OCI-LY7 (cell line): ENCODE data around the gene FAM170B. TPM values are rescaled to one million over a fixed set of nuclear protein-coding genes. Genes with fewer than 3 reads are reported as not detected.

Source experiments
- BruUV-seq: library from RNA; stranded (reverse); fragments of 400-500 nt; replicated peaks from 2 replicates; lab custom pipeline; 2021; lab: Mats Ljungman, UMichigan
- CTCF ChIA-PET: fragments of 300-600 bp; sonication (Branson Sonifier 250); formaldehyde crosslinking; loops from one replicate; lab custom pipeline; 2022; ENCODE audit warnings: antibody characterized with exemption; ENCODE audit not compliant: unreplicated experiment; lab: Charles Lee
- POLR2A ChIA-PET: fragments of 300-600 bp; sonication (Branson Sonifier 250); formaldehyde crosslinking; loops from one replicate; lab custom pipeline; 2022; ENCODE audit warnings: antibody characterized with exemption; lab: Charles Lee
- DNase-seq: peaks from one replicate; pipeline ENCODE4 v3.0.0-alpha.2; 2015; ENCODE audit warnings: low spot score
- H2AFZ ChIP-seq: fragments of 200-600 bp; sonication (generic), shearing (Covaris generic); 2 replicates; pipeline ENCODE4 v1.6.1; 2014; ENCODE audit warnings: mild to moderate bottlenecking, antibody characterized with exemption, low read length, moderate library complexity
- H3K27ac ChIP-seq: fragments of 200-600 bp; sonication (generic); 2 replicates; pipeline ENCODE4 v1.5.1; 2014; ENCODE audit warnings: mixed run types, low read depth, mild to moderate bottlenecking, moderate library complexity, low read length, inconsistent platforms; ENCODE audit not compliant: poor library complexity, severe bottlenecking
- H3K36me3 ChIP-seq: fragments of 200-600 bp; sonication (generic); 2 replicates; pipeline ENCODE4 v1.6.1; 2014; ENCODE audit warnings: mild to moderate bottlenecking, antibody characterized with exemption, low read length, moderate library complexity, mixed read lengths; ENCODE audit not compliant: insufficient read depth
- H3K4me1 ChIP-seq: fragments of 200-600 bp; sonication (generic); 2 replicates; pipeline ENCODE4 v1.5.1; 2014; ENCODE audit warnings: mild to moderate bottlenecking, low read length; ENCODE audit not compliant: insufficient read depth, poor library complexity, severe bottlenecking
- H3K4me2 ChIP-seq: fragments of 200-600 bp; sonication (generic); 2 replicates; pipeline ENCODE4 v1.6.1; 2014; ENCODE audit warnings: mild to moderate bottlenecking, low read length
- H3K4me3 ChIP-seq: fragments of 200-600 bp; sonication (generic); 2 replicates; pipeline ENCODE4 v1.5.1; 2014; ENCODE audit warnings: mild to moderate bottlenecking, low read depth, low read length; ENCODE audit not compliant: poor library complexity, severe bottlenecking
- H3K79me2 ChIP-seq: fragments of 200-600 bp; sonication (generic); 2 replicates; pipeline ENCODE4 v1.6.1; 2016; ENCODE audit warnings: low read depth, mild to moderate bottlenecking, low read length, moderate library complexity, mixed read lengths; ENCODE audit not compliant: insufficient read depth
- H3K9me2 ChIP-seq: fragments of 200-600 bp; sonication (generic); 2 replicates; pipeline ENCODE4 v1.6.1; 2016; ENCODE audit warnings: mild to moderate bottlenecking, low read length, mixed read lengths; ENCODE audit not compliant: insufficient read depth
- H3K9me3 ChIP-seq: fragments of 200-600 bp; sonication (generic); 2 replicates; pipeline ENCODE4 v1.6.1; 2014; ENCODE audit warnings: mild to moderate bottlenecking, mixed run types, low read length, mixed read lengths
- H4K20me1 ChIP-seq: fragments of 200-600 bp; sonication (generic); 2 replicates; pipeline ENCODE4 v1.6.1; 2014; ENCODE audit warnings: mild to moderate bottlenecking, antibody characterized with exemption, low read length, moderate library complexity, mixed read lengths; ENCODE audit not compliant: insufficient read depth
- CTCF ChIP-seq: fragments of 200-600 bp; sonication (generic); conservative IDR thresholded peaks from 2 replicates; pipeline ENCODE4 v1.5.1; 2014; ENCODE audit warnings: mild to moderate bottlenecking, antibody characterized with exemption, low read length, moderate library complexity, mixed read lengths
- EZH2phosphoT487 ChIP-seq: fragments of 200-600 bp; sonication (generic); IDR thresholded peaks from 2 replicates; pipeline ENCODE4 v1.6.1; 2018; ENCODE audit warnings: low read depth, borderline replicate concordance, mild to moderate bottlenecking, mixed run types, antibody characterized with exemption, low read length, moderate library complexity, mixed read lengths
- intact Hi-C: fragments of 100-400 bp; cut with micrococcal nuclease; formaldehyde crosslinking; loops from one replicate; pipeline ENCODE4 v1.10.0; 2022; ENCODE audit not compliant: unreplicated experiment
- total RNA-seq, 2 experiments: library from RNA; depleted of rRNA in 1 of 2; stranded (reverse); fragments of >200 nt in 1 of 2; shearing (Covaris generic) in 1 of 2; gene quantifications; 2 replicates each; pipeline ENCODE4 v1.2.3, GENCODE V29; 2014 to 2022

Gene FAM170B
- total RNA-seq, 2 experiments from 2014 or later = 0.23 to 0.38 TPM

GRCh38 chr10:49112098-49112497 is 21.7 kb downstream of the FAM170B start:
- no peak overlapping the region for H3K4me2 ChIP-seq
- no peaks in the 10 kb centered on the region for H3K9me3 ChIP-seq
- H3K4me1 ChIP-seq = peaks cover 4% of the 10 kb centered on the region
- no peak overlapping the region for H3K27ac ChIP-seq
- ChIA-PET CTCF (no interaction called here), POLR2A (interaction anchor here (1.2 to 2.7 kb wide), 2 partner anchors 8 to 10 kb away, joined by 5 to 9 read pairs; no protein-coding TSS in a partner anchor)
- H3K9me2 ChIP-seq = no peaks in the 10 kb centered on the region
- H3K4me3 ChIP-seq = no peak overlapping the region
- no peaks in the 10 kb centered on the region for H3K36me3 ChIP-seq
- BruUV-seq = no TSS peak
- no peaks in the 10 kb centered on the region for H4K20me1 ChIP-seq
- H2AFZ ChIP-seq = no peak overlapping the region
- TF ChIP-seq CTCF = no peak
- intact Hi-C loops = no loop called here
- no peak for DNase-seq
- no peaks in the 10 kb centered on the region for H3K79me2 ChIP-seq

GRCh38 chr10:49111320-49111698 is 22.5 kb downstream of the FAM170B start:
- Histone ChIP-seq H3K4me2 (no peak overlapping the region), H3K4me1 (peaks cover 4% of the 10 kb centered on the region), H3K79me2 (no peaks in the 10 kb centered on the region), H3K27ac (no peak overlapping the region), H3K9me3 (no peaks in the 10 kb centered on the region), H3K4me3 (no peak overlapping the region), H3K9me2 (no peaks in the 10 kb centered on the region), H2AFZ (no peak overlapping the region), H4K20me1 (no peaks in the 10 kb centered on the region), H3K36me3 (no peaks in the 10 kb centered on the region)
- TF ChIP-seq EZH2phosphoT487 = no peak
- TF ChIP-seq CTCF = no peak
- POLR2A ChIA-PET = interaction anchor here (2.7 kb wide), 1 partner anchor 9 kb away, joined by 9 read pairs; no protein-coding TSS in a partner anchor
- intact Hi-C loops = no loop called here
- DNase-seq = no peak
- CTCF ChIA-PET = no interaction called here
- BruUV-seq = no TSS peak

- ChIA-PET POLR2A (interaction anchor here (1.6 to 2.7 kb wide), 2 partner anchors 9 to 12 kb away, joined by 4 to 9 read pairs; no protein-coding TSS in a partner anchor), CTCF (no interaction called here)
- no peaks in the 10 kb centered on the region for H3K79me2 ChIP-seq
- H4K20me1 ChIP-seq = no peaks in the 10 kb centered on the region
- no peaks in the 10 kb centered on the region for H3K36me3 ChIP-seq
- TF ChIP-seq CTCF (no peak), EZH2phosphoT487 (no peak)
- no peak for DNase-seq
- no TSS peak for BruUV-seq
- peaks cover 4% of the 10 kb centered on the region for H3K4me1 ChIP-seq
- H2AFZ ChIP-seq = no peak overlapping the region
- H3K4me2 ChIP-seq = no peak overlapping the region
- no peaks in the 10 kb centered on the region for H3K9me3 ChIP-seq
- H3K4me3 ChIP-seq = no peak overlapping the region
- no peaks in the 10 kb centered on the region for H3K9me2 ChIP-seq
- intact Hi-C loops = no loop called here
- no peak overlapping the region for H3K27ac ChIP-seq
Observed at GRCh38 chr10:49110684-49111319, 23.0 kb downstream of the FAM170B start.
